Activated CD8-positive, alpha-beta T cell treated with anti-CD3 and anti-CD28 coated beads for 36 hours (primary cell): ENCODE measurements around the gene INO80. TPM values are rescaled to one million over a fixed set of nuclear protein-coding genes. Genes with fewer than 3 reads are reported as not detected.

Experiments
- ATAC-seq: fragments of 200-7000 bp; cut with Tn5 transposase; one replicate; pipeline ENCODE4 v1.10.0; 2021; ENCODE audit warnings: mild to moderate bottlenecking, moderate library complexity
- CTCF ChIA-PET: fragments of 350-600 bp; sonication (Branson Sonifier 250); formaldehyde crosslinking; loops from one replicate; lab custom pipeline; 2021; ENCODE audit warnings: antibody characterized with exemption; lab: Charles Lee
- POLR2A ChIA-PET: fragments of 350-600 bp; sonication (Branson Sonifier 250); formaldehyde crosslinking; loops from one replicate; lab custom pipeline; 2021; ENCODE audit warnings: antibody characterized with exemption; lab: Charles Lee
- DNase-seq: peaks from one replicate; pipeline ENCODE4 v3.0.0-alpha.2; 2020
- H3K27ac Mint-ChIP-seq: one replicate; pipeline ENCODE4 v1.8.0; 2021; ENCODE audit warnings: mild to moderate bottlenecking, mixed read lengths
- H3K27me3 Mint-ChIP-seq: one replicate; pipeline ENCODE4 v1.8.0; 2021; ENCODE audit warnings: mixed read lengths
- H3K36me3 Mint-ChIP-seq: one replicate; pipeline ENCODE4 v1.8.0; 2021; ENCODE audit warnings: low read depth, mixed read lengths
- H3K4me1 Mint-ChIP-seq: one replicate; pipeline ENCODE4 v1.8.0; 2021; ENCODE audit warnings: low read depth, mixed read lengths
- H3K4me3 Mint-ChIP-seq: one replicate; pipeline ENCODE4 v1.8.0; 2021; ENCODE audit warnings: mild to moderate bottlenecking, moderate library complexity, mixed read lengths
- H3K9me3 Mint-ChIP-seq: one replicate; pipeline ENCODE4 v1.8.0; 2021; ENCODE audit warnings: mixed read lengths
- intact Hi-C: fragments of 100-400 bp; cut with micrococcal nuclease; formaldehyde crosslinking; loops from one replicate; pipeline ENCODE4 v1.10.0; 2022
- total RNA-seq, 2 experiments: library from RNA; stranded (reverse); gene quantifications; one replicate each; pipeline ENCODE4 v1.2.3, GENCODE V29; 2021
- TF ChIP-seq, protein P1 (sequence below): fragments of 200-600 bp; IDR thresholded peaks from one replicate; pipeline ENCODE4 v1.8.0; 2022; ENCODE audit warnings: antibody characterized with exemption, mild to moderate bottlenecking

INO80 gene
- total RNA-seq, 2 experiments from 2014 or later: 19.1 to 20.2 TPM

DNA sequence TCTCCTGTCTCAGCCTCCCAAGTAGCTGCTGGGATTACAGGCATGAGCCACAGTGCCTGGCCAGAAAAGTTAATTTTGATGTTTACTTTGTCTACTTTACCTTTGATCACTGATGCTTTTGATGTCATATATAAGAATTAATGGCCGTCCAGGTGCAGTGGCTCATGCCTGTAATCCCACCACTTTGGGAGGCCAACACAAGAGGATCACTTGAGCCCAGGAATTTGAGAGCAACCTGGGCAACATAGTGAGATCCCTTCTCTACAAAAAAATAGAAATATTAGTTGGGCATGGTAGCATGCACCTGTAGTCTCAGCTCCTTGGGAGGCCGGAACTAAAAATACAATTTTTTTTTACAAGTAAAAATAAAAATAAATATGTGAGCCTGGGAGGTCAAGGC, 6.8 kb upstream of the INO80 start:
- Mint-ChIP-seq H3K4me3 (no peak overlapping the region), H3K27ac (no peak overlapping the region), H3K27me3 (peaks cover 9% of the 10 kb centered on the region), H3K36me3 (no peaks in the 10 kb centered on the region), H3K4me1 (no peaks in the 10 kb centered on the region), H3K9me3 (no peaks in the 10 kb centered on the region)
- no peak for ATAC-seq
- ChIA-PET CTCF (no interaction called here), POLR2A (interaction anchor here (1.0 kb wide), 1 partner anchor 15 kb away, joined by 3 read pairs; no protein-coding TSS in a partner anchor)
- TF ChIP-seq, protein P1, sequence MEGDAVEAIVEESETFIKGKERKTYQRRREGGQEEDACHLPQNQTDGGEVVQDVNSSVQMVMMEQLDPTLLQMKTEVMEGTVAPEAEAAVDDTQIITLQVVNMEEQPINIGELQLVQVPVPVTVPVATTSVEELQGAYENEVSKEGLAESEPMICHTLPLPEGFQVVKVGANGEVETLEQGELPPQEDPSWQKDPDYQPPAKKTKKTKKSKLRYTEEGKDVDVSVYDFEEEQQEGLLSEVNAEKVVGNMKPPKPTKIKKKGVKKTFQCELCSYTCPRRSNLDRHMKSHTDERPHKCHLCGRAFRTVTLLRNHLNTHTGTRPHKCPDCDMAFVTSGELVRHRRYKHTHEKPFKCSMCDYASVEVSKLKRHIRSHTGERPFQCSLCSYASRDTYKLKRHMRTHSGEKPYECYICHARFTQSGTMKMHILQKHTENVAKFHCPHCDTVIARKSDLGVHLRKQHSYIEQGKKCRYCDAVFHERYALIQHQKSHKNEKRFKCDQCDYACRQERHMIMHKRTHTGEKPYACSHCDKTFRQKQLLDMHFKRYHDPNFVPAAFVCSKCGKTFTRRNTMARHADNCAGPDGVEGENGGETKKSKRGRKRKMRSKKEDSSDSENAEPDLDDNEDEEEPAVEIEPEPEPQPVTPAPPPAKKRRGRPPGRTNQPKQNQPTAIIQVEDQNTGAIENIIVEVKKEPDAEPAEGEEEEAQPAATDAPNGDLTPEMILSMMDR: no peak
- intact Hi-C loops: no loop called here
- DNase-seq: no peak

DNA sequence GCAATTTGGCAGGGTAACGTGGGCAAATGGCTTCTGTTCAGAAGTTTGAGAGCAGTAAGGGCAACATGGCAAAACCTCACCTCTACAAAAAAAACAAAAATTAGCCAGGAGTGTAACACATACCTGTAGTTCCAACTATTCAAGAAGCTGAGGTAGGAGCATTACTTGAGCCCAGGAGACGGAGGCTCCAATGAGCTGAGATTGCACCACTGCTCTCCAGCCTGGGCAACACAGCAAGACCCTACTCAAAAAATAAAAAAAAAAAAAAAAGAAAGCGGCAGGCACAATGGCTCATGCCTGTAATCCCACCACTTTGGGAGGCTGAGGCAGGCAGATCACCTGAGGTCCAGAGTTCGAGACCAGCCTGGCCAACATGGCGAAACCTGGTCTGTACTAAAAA, 5.9 kb upstream of the INO80 start:
- TF ChIP-seq, protein P1: no peak
- H3K27ac Mint-ChIP-seq: no peak overlapping the region
- peaks cover 9% of the 10 kb centered on the region for H3K27me3 Mint-ChIP-seq
- ChIA-PET POLR2A (interaction anchor here (1.0 kb wide), 1 partner anchor 16 kb away, joined by 3 read pairs; no protein-coding TSS in a partner anchor), CTCF (no interaction called here)
- DNase-seq: no peak
- H3K4me3 Mint-ChIP-seq: no peak overlapping the region
- no peak for ATAC-seq
- H3K36me3 Mint-ChIP-seq: no peaks in the 10 kb centered on the region
- no peaks in the 10 kb centered on the region for H3K4me1 Mint-ChIP-seq
- intact Hi-C loops: no loop called here
- H3K9me3 Mint-ChIP-seq: no peaks in the 10 kb centered on the region

DNA sequence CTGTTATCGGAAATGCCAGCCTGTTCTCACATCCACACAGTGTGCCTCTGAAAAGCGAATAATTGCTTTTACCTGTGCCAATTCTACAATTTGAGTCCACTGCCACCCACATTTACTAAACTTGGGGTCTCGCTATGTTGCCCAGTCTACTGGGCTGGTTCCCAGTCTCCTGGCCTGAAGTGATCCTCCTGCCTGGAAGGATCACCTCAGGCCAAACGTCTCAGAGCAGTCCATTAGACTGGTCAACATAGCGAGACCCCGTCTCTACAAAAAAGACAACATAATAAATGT, 827 bp upstream of the INO80 start:
- ChIA-PET POLR2A (interaction anchor here (0.6 to 1.5 kb wide), 6 partner anchors 21 to 547 kb away, joined by 3 to 4 read pairs (median 3); partner anchors contain the start of genes CHAC1 and RPUSD2), CTCF (interaction anchor here (0.6 to 0.9 kb wide), 2 partner anchors 186 to 258 kb away, joined by 3 read pairs; no protein-coding TSS in a partner anchor)
- Mint-ChIP-seq H3K9me3 (no peaks in the 10 kb centered on the region), H3K36me3 (peaks cover 13% of the 10 kb centered on the region), H3K27me3 (no peaks in the 10 kb centered on the region), H3K27ac (peak overlapping the region; percentile 100), H3K4me3 (peak overlapping the region; percentile 83), H3K4me1 (peaks cover 18% of the 10 kb centered on the region)
- DNase-seq: no peak
- intact Hi-C loops: loop anchor here (5.0 kb wide), 1 partner anchor 115 kb away; the partner anchor contains the start of genes CHP1 and EXD1
- ATAC-seq: no peak
- TF ChIP-seq, protein P1: no peak

DNA sequence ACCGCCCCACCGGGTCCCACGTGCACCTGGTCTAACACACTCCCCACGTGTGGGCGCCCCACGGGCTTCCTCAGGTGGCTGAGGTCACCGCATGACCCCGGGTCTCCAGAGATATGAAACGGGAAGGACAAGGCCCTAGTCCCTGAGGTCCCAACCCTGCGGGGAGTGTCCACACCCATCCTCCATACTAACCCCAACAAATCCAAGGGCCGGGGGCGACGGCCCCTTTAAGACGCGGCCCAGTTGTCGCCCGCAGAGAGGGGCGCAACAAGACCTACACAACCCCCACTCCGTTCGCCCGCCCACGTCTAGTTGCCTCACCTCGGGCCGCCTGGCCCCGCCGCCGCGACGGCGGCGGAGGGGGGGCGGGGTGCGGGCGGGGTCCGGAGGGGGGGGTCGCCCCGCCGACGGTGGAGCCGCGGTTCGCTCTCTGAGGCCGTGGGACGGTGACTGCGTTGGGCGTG, 396 bp downstream of the INO80 start:
- intact Hi-C loops: loop anchor here (5.0 kb wide), 1 partner anchor 117 kb away; the partner anchor contains the start of genes CHP1 and EXD1
- Mint-ChIP-seq H3K27ac (peak overlapping the region; percentile 100), H3K4me3 (peak overlapping the region; percentile 83), H3K27me3 (no peaks in the 10 kb centered on the region), H3K4me1 (peaks cover 18% of the 10 kb centered on the region), H3K36me3 (peaks cover 13% of the 10 kb centered on the region), H3K9me3 (no peaks in the 10 kb centered on the region)
- peak; percentile 55 for ATAC-seq
- ChIA-PET CTCF (interaction anchor here (0.8 kb wide), 1 partner anchor 258 kb away, joined by 3 read pairs; no protein-coding TSS in a partner anchor), POLR2A (interaction anchor here (1.2 to 1.5 kb wide), 6 partner anchors 11 to 643 kb away, joined by 3 to 6 read pairs (median 4); partner anchors contain the start of genes CHAC1 and RPUSD2)
- peak; percentile 82 for DNase-seq
- TF ChIP-seq, protein P1: no peak

DNA sequence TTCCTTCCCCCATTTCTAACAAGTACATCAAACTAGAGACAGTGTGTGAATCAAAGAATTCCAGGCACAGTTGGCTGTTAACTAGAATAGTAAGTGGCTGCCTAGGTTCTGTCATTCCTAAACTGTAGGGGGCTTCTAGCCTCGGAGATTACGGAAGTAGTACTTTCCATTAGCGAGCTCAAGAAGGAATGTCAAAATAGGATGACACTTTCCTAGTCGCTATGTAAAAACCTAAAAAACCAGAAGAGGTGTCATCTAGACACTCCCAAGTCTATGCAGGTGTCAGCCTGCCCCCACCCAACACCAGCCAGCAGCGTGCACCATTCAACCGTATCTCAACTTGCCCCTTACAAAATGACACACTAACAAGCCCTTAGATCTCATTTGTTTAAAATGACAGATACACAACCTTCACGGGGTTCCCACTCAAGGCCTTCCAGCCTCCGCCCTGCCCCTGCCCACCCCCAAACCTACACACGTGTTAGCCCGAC, 874 bp downstream of the INO80 start:
- Mint-ChIP-seq H3K9me3 (no peaks in the 10 kb centered on the region), H3K4me1 (peaks cover 18% of the 10 kb centered on the region)
- TF ChIP-seq, protein P1: no peak

More for the DNA sequence above, 874 bp downstream of the INO80 start:
- intact Hi-C loops: loop anchor here (5.0 kb wide), 1 partner anchor 117 kb away; the partner anchor contains the start of genes CHP1 and EXD1
- no peak for ATAC-seq
- ChIA-PET CTCF (interaction anchor here (1.0 kb wide), 1 partner anchor 223 kb away, joined by 3 read pairs; no protein-coding TSS in a partner anchor), POLR2A (interaction anchor here (0.6 to 1.5 kb wide), 7 partner anchors 11 to 643 kb away, joined by 3 to 6 read pairs (median 3); partner anchors contain the start of genes CHAC1 and RPUSD2)
- Mint-ChIP-seq H3K27me3 (no peaks in the 10 kb centered on the region), H3K4me3 (peak overlapping the region; percentile 83), H3K27ac (peak overlapping the region; percentile 100), H3K36me3 (peaks cover 13% of the 10 kb centered on the region)
- DNase-seq: no peak
